ENCODE results near the gene POLA2. TPM values are rescaled to one million over a fixed set of nuclear protein-coding genes. Genes with fewer than 3 reads are reported as not detected.

Gene POLA2
- total RNA-seq, 1 experiment from 2014 or later, result 37.7 TPM

GRCh38 chr11:65277631-65278277, 16.0 kb downstream of the POLA2 start:
- Histone ChIP-seq H4K8ac (replicated peaks; ENCODE audit: insufficient read length, low read depth, low read length) (no peak overlapping the region), H3K27ac (ENCODE audit: insufficient read length, low read depth, low read length) (no peak overlapping the region), H3K4me2 (ENCODE audit: insufficient read depth, insufficient read length, low read length) (no peak overlapping the region), H4K20me1 (ENCODE audit: control insufficient read depth, insufficient read depth, insufficient read length) (no peaks in the 10 kb centered on the region), H3K14ac (ENCODE audit: insufficient read depth, low read length) (no peak overlapping the region), H3K23ac (ENCODE audit: insufficient read length, low read depth, low read length) (no peak overlapping the region), H2AFZ (ENCODE audit: low read length) (no peak overlapping the region), H2BK12ac (ENCODE audit: insufficient read length, low read depth, low read length) (no peak overlapping the region), H3K23me2 (ENCODE audit: insufficient read length, low read depth, low read length, poor library complexity, severe bottlenecking) (no peaks in the 10 kb centered on the region), H3K79me2 (ENCODE audit: insufficient read depth, low read length) (no peaks in the 10 kb centered on the region), H4K91ac (ENCODE audit: insufficient read length, low read depth, low read length) (no peak overlapping the region), H2BK15ac (ENCODE audit: low read depth, low read length) (no peak overlapping the region), H3T11ph (ENCODE audit: low read length) (no peak overlapping the region), H3K4me1 (ENCODE audit: insufficient read depth, low read length) (no peaks in the 10 kb centered on the region), H3K4ac (ENCODE audit: low read depth, low read length) (no peak overlapping the region), H3K79me1 (ENCODE audit: insufficient read depth, low read depth, low read length, poor library complexity, severe bottlenecking) (no peaks in the 10 kb centered on the region), H3K56ac (ENCODE audit: insufficient read length, low read depth, low read length) (no peak overlapping the region), H3K9me3 (ENCODE audit: control insufficient read depth, low read depth, low read length) (no peaks in the 10 kb centered on the region), H2BK5ac (ENCODE audit: insufficient read length, low read length) (no peak overlapping the region), H3K9ac (ENCODE audit: extremely low read depth, insufficient read length, low read length) (no peak overlapping the region), H4K5ac (ENCODE audit: insufficient read length, low read depth, low read length) (no peak overlapping the region), H2BK120ac (ENCODE audit: low read depth, low read length, poor library complexity, severe bottlenecking) (no peak overlapping the region), H3K27me3 (ENCODE audit: insufficient read depth, low read length) (no peaks in the 10 kb centered on the region), H2BK20ac (ENCODE audit: low read depth, low read length, poor library complexity, severe bottlenecking) (no peak overlapping the region), H2AK5ac (ENCODE audit: insufficient read length, low read length) (no peak overlapping the region), H3K18ac (ENCODE audit: insufficient read length, low read depth, low read length) (no peak overlapping the region)
- no peak for DNase-seq
- no peaks in the 10 kb centered on the region for H3K9me3 Mint-ChIP-seq
- TF ChIP-seq, protein P1, sequence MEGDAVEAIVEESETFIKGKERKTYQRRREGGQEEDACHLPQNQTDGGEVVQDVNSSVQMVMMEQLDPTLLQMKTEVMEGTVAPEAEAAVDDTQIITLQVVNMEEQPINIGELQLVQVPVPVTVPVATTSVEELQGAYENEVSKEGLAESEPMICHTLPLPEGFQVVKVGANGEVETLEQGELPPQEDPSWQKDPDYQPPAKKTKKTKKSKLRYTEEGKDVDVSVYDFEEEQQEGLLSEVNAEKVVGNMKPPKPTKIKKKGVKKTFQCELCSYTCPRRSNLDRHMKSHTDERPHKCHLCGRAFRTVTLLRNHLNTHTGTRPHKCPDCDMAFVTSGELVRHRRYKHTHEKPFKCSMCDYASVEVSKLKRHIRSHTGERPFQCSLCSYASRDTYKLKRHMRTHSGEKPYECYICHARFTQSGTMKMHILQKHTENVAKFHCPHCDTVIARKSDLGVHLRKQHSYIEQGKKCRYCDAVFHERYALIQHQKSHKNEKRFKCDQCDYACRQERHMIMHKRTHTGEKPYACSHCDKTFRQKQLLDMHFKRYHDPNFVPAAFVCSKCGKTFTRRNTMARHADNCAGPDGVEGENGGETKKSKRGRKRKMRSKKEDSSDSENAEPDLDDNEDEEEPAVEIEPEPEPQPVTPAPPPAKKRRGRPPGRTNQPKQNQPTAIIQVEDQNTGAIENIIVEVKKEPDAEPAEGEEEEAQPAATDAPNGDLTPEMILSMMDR (conservative IDR thresholded peaks at IDR 0.05), result no peak
- no CpG with 5 or more reads among the region's 5 CpGs for WGBS (ENCODE audit: extremely low coverage, insufficient read length, low lambda C conversion rate)
- peaks cover 0 to 3% of the 10 kb centered on the region in 2 experiments; a peak in 1 of 4 replicates for H3K4me1 Mint-ChIP-seq
- no peak overlapping the region for H3K4me3 Mint-ChIP-seq
- H3K27me3 Mint-ChIP-seq (ENCODE audit: low read depth), result no peaks in the 10 kb centered on the region
- H3K27ac Mint-ChIP-seq, result peak overlapping the region in 1 of 3 experiments; percentile 52; a peak in 2 of 7 replicates
- peaks cover 25 to 70% (median 63%) of the 10 kb centered on the region in 3 experiments; a peak in 6 of 7 replicates for H3K36me3 Mint-ChIP-seq (ENCODE audit: insufficient read depth in 1 of 3, low read depth in 3 of 3)

Measured in H9 (cell line).